ENCODE results near the gene HSF4. TPM values are rescaled to one million over a fixed set of nuclear protein-coding genes. Genes with fewer than 3 reads are reported as not detected.
A peak's percentile ranks its signal among the peaks of the same experiment; 100 is the strongest.

HSF4 gene
- total RNA-seq, 1 experiment from 2014 or later = 2.2 TPM

DNA sequence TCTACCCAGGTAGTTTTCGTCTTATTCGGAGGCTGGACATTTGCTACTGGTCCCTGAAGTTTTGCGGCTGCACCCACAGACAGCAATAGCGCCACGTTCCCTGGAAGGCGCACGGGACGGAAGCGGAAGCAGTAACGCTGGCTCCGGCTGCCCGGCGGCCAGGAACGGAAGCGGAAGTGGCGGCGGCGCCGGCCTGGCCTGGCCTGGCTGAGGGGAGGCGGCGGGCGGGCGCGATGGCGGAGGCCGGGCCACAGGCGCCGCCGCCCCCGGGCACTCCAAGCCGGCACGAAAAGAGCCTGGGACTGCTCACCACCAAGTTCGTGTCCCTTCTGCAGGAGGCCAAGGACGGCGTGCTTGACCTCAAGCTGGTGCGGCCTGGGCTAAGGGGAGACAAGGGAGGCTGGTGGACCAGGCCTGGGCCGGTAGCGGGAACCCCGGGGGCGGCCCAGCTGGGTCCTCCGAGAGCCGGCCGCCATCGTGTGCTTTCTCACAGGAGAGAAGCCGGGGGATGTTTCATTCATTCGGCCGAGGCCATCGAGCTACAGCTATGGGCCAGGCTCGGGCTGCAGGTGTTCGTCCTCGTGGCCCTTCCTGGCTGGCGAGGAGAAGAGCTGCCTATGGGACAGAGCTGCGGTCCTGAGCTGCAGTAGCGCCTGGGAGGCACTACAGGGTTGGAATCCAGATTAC is 27.6 kb downstream of the HSF4 start, which contains the start of gene E2F4:
Gene E2F4, plus strand, starts transcription at position 161 of the 687 bp plus-strand sequence. Its CDS starts 73 bp downstream, at position 234.
- CTCF ChIA-PET = interaction anchor here (0.6 to 1.5 kb wide), 7 partner anchors 19 to 281 kb away, joined by 3 to 6 read pairs (median 3); partner anchors contain the start of genes B3GNT9, CES3 and TMEM208
- POLR2A ChIA-PET = no interaction called here
- Mint-ChIP-seq H3K27ac (peak within 1 kb of the TSS; percentile 63), H3K27me3 (ENCODE audit: low read depth) (no peaks in the 10 kb centered on the region), H3K36me3 (peaks cover 35% of the 10 kb centered on the region), H3K4me3 (peak within 1 kb of the TSS; percentile 87), H3K9me3 (no peaks in the 10 kb centered on the region), H3K4me1 (peaks cover 23% of the 10 kb centered on the region)
- DNase-seq (ENCODE audit: low spot score) (peak; percentile 86), ATAC-seq (peak; percentile 93)
- TF ChIP-seq CREM (CRISPR knock-in tag; IDR thresholded peaks at IDR 0.05) = peak; percentile 69; the same call in 1 of the 2 replicates
- TF ChIP-seq, protein P1, sequence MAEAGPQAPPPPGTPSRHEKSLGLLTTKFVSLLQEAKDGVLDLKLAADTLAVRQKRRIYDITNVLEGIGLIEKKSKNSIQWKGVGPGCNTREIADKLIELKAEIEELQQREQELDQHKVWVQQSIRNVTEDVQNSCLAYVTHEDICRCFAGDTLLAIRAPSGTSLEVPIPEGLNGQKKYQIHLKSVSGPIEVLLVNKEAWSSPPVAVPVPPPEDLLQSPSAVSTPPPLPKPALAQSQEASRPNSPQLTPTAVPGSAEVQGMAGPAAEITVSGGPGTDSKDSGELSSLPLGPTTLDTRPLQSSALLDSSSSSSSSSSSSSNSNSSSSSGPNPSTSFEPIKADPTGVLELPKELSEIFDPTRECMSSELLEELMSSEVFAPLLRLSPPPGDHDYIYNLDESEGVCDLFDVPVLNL (CRISPR knock-in tag; IDR thresholded peaks at IDR 0.05; ENCODE audit: borderline replicate concordance, low read depth) = 0 out of 2 replicates have a peak, but pooled peaks have one; percentile 25
- TF ChIP-seq, protein P2, sequence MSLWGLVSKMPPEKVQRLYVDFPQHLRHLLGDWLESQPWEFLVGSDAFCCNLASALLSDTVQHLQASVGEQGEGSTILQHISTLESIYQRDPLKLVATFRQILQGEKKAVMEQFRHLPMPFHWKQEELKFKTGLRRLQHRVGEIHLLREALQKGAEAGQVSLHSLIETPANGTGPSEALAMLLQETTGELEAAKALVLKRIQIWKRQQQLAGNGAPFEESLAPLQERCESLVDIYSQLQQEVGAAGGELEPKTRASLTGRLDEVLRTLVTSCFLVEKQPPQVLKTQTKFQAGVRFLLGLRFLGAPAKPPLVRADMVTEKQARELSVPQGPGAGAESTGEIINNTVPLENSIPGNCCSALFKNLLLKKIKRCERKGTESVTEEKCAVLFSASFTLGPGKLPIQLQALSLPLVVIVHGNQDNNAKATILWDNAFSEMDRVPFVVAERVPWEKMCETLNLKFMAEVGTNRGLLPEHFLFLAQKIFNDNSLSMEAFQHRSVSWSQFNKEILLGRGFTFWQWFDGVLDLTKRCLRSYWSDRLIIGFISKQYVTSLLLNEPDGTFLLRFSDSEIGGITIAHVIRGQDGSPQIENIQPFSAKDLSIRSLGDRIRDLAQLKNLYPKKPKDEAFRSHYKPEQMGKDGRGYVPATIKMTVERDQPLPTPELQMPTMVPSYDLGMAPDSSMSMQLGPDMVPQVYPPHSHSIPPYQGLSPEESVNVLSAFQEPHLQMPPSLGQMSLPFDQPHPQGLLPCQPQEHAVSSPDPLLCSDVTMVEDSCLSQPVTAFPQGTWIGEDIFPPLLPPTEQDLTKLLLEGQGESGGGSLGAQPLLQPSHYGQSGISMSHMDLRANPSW (CRISPR knock-in tag; conservative IDR thresholded peaks at IDR 0.05; ENCODE audit: low read depth) = no peak
- TF ChIP-seq TCF7 (CRISPR knock-in tag; IDR thresholded peaks at IDR 0.05; ENCODE audit: low read depth) = 0 out of 2 replicates have a peak, but pooled peaks have one; percentile 15
- no peak for TF ChIP-seq ESRRA (CRISPR knock-in tag; IDR thresholded peaks at IDR 0.05; ENCODE audit: borderline replicate concordance)
- TF ChIP-seq, protein P3, sequence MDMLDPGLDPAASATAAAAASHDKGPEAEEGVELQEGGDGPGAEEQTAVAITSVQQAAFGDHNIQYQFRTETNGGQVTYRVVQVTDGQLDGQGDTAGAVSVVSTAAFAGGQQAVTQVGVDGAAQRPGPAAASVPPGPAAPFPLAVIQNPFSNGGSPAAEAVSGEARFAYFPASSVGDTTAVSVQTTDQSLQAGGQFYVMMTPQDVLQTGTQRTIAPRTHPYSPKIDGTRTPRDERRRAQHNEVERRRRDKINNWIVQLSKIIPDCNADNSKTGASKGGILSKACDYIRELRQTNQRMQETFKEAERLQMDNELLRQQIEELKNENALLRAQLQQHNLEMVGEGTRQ (CRISPR knock-in tag; IDR thresholded peaks at IDR 0.05) = peak; percentile 64
- TF ChIP-seq, protein P4, sequence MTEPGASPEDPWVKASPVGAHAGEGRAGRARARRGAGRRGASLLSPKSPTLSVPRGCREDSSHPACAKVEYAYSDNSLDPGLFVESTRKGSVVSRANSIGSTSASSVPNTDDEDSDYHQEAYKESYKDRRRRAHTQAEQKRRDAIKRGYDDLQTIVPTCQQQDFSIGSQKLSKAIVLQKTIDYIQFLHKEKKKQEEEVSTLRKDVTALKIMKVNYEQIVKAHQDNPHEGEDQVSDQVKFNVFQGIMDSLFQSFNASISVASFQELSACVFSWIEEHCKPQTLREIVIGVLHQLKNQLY (CRISPR knock-in tag; IDR thresholded peaks at IDR 0.05) = no peak
- TF ChIP-seq, protein P5, sequence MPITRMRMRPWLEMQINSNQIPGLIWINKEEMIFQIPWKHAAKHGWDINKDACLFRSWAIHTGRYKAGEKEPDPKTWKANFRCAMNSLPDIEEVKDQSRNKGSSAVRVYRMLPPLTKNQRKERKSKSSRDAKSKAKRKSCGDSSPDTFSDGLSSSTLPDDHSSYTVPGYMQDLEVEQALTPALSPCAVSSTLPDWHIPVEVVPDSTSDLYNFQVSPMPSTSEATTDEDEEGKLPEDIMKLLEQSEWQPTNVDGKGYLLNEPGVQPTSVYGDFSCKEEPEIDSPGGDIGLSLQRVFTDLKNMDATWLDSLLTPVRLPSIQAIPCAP (CRISPR knock-in tag; IDR thresholded peaks at IDR 0.05) = no peak
- TF ChIP-seq, protein P6, sequence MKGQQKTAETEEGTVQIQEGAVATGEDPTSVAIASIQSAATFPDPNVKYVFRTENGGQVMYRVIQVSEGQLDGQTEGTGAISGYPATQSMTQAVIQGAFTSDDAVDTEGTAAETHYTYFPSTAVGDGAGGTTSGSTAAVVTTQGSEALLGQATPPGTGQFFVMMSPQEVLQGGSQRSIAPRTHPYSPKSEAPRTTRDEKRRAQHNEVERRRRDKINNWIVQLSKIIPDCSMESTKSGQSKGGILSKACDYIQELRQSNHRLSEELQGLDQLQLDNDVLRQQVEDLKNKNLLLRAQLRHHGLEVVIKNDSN (CRISPR knock-in tag; IDR thresholded peaks at IDR 0.05) = no peak
- TF ChIP-seq, protein P7, sequence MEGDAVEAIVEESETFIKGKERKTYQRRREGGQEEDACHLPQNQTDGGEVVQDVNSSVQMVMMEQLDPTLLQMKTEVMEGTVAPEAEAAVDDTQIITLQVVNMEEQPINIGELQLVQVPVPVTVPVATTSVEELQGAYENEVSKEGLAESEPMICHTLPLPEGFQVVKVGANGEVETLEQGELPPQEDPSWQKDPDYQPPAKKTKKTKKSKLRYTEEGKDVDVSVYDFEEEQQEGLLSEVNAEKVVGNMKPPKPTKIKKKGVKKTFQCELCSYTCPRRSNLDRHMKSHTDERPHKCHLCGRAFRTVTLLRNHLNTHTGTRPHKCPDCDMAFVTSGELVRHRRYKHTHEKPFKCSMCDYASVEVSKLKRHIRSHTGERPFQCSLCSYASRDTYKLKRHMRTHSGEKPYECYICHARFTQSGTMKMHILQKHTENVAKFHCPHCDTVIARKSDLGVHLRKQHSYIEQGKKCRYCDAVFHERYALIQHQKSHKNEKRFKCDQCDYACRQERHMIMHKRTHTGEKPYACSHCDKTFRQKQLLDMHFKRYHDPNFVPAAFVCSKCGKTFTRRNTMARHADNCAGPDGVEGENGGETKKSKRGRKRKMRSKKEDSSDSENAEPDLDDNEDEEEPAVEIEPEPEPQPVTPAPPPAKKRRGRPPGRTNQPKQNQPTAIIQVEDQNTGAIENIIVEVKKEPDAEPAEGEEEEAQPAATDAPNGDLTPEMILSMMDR (IDR thresholded peaks at IDR 0.05) = no peak
- TF ChIP-seq ZNF263 (CRISPR knock-in tag; IDR thresholded peaks at IDR 0.05; ENCODE audit: low read depth) = no peak
- TF ChIP-seq, protein P8, sequence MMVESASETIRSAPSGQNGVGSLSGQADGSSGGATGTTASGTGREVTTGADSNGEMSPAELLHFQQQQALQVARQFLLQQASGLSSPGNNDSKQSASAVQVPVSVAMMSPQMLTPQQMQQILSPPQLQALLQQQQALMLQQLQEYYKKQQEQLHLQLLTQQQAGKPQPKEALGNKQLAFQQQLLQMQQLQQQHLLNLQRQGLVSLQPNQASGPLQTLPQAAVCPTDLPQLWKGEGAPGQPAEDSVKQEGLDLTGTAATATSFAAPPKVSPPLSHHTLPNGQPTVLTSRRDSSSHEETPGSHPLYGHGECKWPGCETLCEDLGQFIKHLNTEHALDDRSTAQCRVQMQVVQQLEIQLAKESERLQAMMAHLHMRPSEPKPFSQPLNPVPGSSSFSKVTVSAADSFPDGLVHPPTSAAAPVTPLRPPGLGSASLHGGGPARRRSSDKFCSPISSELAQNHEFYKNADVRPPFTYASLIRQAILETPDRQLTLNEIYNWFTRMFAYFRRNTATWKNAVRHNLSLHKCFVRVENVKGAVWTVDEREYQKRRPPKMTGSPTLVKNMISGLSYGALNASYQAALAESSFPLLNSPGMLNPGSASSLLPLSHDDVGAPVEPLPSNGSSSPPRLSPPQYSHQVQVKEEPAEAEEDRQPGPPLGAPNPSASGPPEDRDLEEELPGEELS (CRISPR knock-in tag; IDR thresholded peaks at IDR 0.05) = peak; percentile 77; the same call in 1 of the 2 replicates
- TF ChIP-seq FOXP1 (CRISPR knock-in tag; IDR thresholded peaks at IDR 0.05; ENCODE audit: borderline replicate concordance) = peak; percentile 82
- TF ChIP-seq, protein P9, sequence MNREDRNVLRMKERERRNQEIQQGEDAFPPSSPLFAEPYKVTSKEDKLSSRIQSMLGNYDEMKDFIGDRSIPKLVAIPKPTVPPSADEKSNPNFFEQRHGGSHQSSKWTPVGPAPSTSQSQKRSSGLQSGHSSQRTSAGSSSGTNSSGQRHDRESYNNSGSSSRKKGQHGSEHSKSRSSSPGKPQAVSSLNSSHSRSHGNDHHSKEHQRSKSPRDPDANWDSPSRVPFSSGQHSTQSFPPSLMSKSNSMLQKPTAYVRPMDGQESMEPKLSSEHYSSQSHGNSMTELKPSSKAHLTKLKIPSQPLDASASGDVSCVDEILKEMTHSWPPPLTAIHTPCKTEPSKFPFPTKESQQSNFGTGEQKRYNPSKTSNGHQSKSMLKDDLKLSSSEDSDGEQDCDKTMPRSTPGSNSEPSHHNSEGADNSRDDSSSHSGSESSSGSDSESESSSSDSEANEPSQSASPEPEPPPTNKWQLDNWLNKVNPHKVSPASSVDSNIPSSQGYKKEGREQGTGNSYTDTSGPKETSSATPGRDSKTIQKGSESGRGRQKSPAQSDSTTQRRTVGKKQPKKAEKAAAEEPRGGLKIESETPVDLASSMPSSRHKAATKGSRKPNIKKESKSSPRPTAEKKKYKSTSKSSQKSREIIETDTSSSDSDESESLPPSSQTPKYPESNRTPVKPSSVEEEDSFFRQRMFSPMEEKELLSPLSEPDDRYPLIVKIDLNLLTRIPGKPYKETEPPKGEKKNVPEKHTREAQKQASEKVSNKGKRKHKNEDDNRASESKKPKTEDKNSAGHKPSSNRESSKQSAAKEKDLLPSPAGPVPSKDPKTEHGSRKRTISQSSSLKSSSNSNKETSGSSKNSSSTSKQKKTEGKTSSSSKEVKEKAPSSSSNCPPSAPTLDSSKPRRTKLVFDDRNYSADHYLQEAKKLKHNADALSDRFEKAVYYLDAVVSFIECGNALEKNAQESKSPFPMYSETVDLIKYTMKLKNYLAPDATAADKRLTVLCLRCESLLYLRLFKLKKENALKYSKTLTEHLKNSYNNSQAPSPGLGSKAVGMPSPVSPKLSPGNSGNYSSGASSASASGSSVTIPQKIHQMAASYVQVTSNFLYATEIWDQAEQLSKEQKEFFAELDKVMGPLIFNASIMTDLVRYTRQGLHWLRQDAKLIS (CRISPR knock-in tag; IDR thresholded peaks at IDR 0.05; ENCODE audit: borderline replicate concordance) = no peak
- TF ChIP-seq ZNF121 (CRISPR knock-in tag; IDR thresholded peaks at IDR 0.05) = peak; percentile 72; the same call in 1 of the 2 replicates
- TF ChIP-seq SP1 (CRISPR knock-in tag; conservative IDR thresholded peaks at IDR 0.05) = peak; percentile 60
- TF ChIP-seq, protein P10, sequence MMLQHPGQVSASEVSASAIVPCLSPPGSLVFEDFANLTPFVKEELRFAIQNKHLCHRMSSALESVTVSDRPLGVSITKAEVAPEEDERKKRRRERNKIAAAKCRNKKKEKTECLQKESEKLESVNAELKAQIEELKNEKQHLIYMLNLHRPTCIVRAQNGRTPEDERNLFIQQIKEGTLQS (CRISPR knock-in tag; conservative IDR thresholded peaks at IDR 0.05) = no peak
- TF ChIP-seq GABPB1 (CRISPR knock-in tag; IDR thresholded peaks at IDR 0.05) = peak; percentile 69; the same call in 1 of the 2 replicates
- peak; percentile 80 for TF ChIP-seq ETV6 (CRISPR knock-in tag; IDR thresholded peaks at IDR 0.05)
- TF ChIP-seq ZNF219 (CRISPR knock-in tag; IDR thresholded peaks at IDR 0.05; ENCODE audit: borderline replicate concordance) = no peak
- no peak for TF ChIP-seq PRRX2 (CRISPR knock-in tag; IDR thresholded peaks at IDR 0.05)
